NCI-H510A treated with DMSO at 0.1 percent for 48 hours (cell line): ENCODE results near the gene PXK.

ENCODE experiments used
- DNase-seq: peaks from one replicate; lab custom pipeline; 2025; lab: John Stamatoyannopoulos, UW

PXK gene

GRCh38 chr3:58383904-58384303 is 51.2 kb downstream of the PXK start:
- no peak for DNase-seq

- no peak for DNase-seq
Observed at GRCh38 chr3:58384381-58385090, 51.8 kb downstream of the PXK start.

DNA sequence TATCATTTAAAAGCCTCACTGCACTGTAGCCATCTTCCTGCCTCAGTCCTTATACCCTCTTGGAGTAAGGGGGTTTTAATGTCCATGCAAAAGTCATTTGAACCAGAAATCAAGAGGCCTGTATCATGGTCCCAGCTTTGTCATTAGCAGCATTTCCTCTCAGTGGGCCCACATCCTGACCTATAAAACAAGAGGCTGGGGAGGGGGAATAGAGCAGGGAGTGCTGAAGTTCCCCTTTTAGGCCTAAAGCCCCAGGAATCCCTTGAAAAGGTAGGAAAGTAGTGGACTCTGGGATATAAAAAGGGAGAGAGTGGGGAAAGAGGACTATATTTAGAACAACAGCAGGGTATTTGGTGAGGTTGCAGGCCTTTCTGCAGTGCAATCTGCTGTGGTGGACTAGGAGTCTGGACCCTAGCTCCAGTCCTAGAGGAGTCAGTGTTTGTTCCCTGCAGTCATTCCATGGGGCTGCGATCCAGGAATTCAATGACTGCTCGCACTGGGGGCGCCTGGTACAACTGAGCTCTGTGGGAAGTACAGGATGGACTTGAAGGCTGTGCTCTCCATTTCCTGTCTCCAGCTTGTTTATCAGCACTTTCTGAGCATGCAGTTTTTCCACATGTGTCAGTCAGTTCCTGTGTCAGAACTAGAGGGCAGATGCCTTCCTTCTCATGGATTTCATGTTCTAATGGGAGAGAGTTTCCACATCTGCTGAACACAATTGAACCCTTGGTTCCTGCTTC is 54.1 kb downstream of the PXK start:
- DNase-seq: no peak

DNA sequence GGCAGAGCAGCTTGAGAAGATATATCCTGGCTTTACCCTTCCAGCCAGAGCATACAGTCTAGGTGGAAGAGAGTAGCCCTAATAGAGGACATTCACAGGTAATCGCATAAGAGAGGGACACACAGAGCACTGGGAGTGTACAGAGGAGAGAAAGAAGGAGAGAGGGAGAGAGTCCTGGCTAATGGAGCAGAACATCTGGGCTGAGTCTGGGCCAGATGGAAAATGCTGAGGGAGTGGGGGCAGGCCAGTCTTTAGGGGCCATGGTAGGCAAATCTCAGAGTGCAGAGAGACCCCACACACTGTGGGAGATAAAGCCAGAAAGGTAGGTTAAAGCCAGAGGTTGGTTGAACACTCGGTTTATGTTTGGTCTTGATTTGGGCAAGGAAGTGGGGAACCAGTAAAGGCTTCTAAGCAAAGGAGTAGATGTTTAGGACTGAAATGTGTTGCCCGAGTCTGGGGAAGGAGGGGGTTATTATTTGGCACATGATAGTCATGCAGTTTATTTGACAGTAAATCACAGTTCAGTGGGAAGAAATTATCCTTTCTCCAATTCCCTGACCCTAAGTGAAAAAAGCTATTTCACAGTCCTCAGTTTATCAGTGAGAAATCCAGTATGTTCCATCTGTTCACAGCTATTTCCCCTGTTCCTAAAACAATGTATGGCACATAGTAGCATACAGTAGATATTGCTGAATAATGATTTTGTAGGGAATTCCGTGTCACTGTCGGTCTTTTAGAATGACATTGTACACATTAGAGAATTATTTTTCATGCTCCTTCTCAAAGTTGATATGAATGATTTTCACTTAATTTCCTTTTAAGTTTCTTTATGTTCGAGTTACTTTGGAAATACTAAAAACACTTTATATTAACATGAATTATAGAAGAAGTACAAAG is 55.2 kb downstream of the PXK start:
- DNase-seq: no peak

- DNase-seq: no peak
Observed at GRCh38 chr3:58388550-58389091, 55.9 kb downstream of the PXK start.

GRCh38 chr3:58391156-58391865 is 58.6 kb downstream of the PXK start:
- DNase-seq: no peak

DNA sequence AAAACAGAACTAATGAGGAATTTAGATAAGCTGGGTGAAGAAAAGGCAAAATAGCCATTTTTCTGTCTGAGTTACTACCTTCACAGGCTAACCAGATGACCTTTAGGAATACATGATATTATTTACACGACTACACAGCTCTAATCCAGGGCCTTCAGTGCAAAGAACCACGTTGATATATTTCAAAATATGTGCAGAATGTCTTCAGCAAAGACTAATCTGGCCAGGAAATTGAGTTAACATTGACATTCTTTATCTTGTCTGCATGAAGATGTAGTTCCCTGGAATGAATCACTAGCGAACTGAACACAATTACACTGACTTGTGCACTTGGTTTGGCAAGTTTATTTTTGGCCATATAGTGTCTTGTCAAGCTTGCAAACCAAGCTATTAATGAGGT is 59.5 kb downstream of the PXK start:
- no peak for DNase-seq

GRCh38 chr3:58394339-58394738 is 61.6 kb downstream of the PXK start:
- no peak for DNase-seq

GRCh38 chr3:58398669-58399333 is 66.1 kb downstream of the PXK start:
- no peak for DNase-seq

DNA sequence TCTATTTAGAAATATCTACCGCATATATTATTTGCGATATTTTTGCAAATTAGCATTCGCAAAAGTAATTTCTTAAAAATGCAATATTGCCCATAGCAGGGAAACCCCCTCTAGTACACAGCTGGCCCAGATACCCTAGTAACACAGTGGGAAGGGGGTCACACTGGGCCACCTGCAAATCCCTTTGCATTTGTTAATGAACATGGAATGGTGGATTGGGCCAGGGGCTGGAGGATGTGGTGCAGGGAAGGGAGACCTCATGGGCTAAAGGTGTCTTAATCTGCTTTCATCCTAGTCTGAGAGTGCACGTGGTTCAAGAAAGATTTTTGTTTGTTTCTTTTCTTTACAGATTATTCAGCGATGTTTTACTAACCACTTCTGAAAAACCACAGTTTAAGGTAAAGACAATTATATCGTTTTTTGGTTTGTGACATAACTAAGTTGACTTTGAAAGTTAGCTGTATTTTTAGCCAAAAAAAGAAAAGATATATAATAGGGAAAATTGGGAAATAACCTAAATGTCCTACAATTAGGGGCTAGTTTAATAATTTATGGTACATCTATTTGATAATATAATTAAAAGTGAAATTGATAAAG is 70.9 kb downstream of the PXK start:
- no peak for DNase-seq

DNA sequence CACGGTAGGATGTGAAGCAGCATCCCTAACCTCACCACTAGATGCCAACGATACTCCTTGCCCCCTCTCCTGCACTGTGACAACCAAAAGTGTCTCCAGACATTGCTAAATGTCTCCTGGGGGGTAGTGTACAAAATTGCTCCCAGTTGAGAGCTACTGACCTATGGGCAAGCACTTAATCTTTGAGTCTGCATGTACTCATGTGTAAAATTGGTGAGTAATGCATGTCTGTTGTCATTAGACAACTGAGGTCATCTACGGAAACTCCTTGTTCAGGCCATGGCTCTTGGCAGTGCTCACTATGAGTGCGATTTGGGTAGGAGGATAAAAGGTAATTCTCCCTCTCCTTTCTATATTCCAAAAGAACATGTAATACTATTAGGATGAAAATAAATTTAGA is 71.7 kb downstream of the PXK start:
- DNase-seq: no peak

- no peak for DNase-seq
Observed at GRCh38 chr3:58408906-58409305, 76.2 kb downstream of the PXK start.

GRCh38 chr3:58409663-58410062 is 77.0 kb downstream of the PXK start:
- no peak for DNase-seq

GRCh38 chr3:58411036-58411435 is 78.3 kb downstream of the PXK start:
- DNase-seq: no peak

- DNase-seq: no peak
Observed at GRCh38 chr3:58411851-58412830, 79.4 kb downstream of the PXK start.

DNA sequence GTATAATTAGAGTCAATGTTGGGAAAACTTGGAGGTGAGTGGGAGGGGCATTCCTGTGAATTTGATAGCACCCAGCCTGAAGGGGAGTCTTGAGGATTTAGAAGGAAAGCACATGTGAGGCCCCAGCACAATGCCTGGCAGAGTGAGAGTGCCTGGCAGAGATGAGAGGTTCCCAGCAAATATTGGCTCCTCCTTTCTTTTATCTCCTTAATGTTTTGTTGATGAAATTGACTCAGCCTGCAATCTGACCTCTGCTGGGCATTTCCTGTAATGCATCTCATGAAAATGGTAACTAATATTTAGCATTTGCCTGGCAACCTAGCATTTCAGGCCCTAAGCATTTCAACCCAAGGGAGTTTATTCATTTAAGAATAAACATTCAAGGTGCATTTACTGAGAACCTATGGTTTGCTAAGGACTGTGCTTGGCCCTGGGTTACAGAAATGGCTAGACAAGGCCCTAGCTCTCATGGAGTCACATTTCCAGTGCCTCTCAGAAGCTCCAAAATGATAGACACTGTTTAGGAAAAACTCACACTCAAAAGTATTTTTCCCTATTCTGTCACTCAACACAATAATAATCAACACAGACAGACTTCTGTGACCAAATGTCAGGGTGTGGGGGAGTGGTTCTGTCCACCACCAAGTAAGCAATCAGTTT is 82.0 kb downstream of the PXK start:
- peak; percentile 55 for DNase-seq

GRCh38 chr3:58416191-58416590 is 83.5 kb downstream of the PXK start:
- DNase-seq: no peak

DNA sequence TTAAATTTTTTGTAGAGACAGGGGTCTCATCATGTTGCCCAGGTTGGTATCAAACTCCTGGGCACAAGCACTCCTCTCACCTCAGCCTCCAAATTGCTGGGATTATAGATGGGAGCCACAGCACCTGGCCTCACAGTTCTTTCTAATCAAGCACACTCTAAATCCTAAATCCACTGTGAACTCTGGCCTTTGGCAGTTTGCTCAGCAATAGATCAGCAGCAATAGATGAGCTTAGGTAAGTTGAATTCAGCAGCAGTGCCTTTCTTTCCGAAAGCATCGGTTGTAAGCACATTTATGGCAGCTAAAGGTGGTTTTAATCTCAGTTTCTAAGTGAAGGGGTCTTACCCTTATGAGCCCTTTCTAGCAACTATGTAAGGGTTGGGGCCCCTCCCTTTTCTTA is 84.4 kb downstream of the PXK start:
- DNase-seq: no peak

- DNase-seq: no peak
Observed at GRCh38 chr3:58418227-58418626, 85.5 kb downstream of the PXK start.
